ENCODE measurements around the gene MAGT1. TPM values are rescaled to one million over a fixed set of nuclear protein-coding genes. Genes with fewer than 3 reads are reported as not detected.
"Not testable (repeated sequence)": the region's sequence is repeated elsewhere in the genome, so short reads cannot be mapped to it uniquely, and the experiment has no call there.

Gene MAGT1
- 60.4 TPM for total RNA-seq

DNA sequence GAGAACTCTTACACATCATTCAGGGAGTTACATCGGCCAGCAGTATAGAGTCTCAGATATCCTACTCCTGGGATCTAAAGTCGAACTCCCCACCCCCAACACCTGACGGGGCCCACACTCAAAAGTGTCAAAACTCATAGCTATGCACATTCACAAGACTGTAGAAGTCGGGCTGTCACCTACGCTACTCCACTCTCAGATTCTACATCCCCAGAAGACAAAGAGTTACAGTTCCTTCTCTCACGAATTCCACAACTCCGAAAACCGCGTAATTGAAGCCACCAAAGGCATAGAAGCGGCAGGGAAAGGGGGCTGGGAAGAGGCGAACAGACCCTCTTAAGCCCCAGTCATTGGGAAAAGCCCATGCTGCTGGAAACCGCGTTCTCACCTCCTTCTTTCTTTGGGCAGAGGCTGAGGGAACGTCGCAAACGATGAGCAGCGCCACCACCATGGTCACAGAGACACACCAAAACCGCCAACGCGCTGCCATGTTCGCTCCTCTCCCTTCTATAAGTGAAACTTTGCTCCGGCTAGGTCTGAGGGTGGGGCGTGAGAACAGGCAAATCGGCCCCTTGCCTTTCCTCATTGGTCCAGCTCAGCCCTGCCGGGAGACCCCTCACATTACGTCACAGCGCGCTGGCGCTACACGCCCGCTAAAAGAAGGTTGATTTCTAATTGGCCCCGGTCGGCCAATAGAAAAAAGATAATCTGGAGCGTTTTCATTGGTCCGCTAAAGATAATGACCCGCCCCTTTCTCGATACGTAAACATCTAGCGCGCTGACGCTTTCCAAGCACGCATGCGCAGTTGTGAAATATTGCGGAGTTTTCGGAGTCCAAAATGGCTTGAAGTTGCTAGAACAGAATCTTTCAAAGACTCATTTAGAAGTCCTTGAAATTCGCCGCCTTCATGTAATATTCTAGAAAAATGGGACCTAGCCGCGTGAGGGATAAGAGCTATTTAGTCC lies at the start of gene MAGT1:
Gene MAGT1, minus strand, starts transcription at position 515 of the 966 bp plus-strand sequence. Its CDS starts 25 bp downstream, at position 490.
- peak; percentile 98 for DNase-seq

DNA sequence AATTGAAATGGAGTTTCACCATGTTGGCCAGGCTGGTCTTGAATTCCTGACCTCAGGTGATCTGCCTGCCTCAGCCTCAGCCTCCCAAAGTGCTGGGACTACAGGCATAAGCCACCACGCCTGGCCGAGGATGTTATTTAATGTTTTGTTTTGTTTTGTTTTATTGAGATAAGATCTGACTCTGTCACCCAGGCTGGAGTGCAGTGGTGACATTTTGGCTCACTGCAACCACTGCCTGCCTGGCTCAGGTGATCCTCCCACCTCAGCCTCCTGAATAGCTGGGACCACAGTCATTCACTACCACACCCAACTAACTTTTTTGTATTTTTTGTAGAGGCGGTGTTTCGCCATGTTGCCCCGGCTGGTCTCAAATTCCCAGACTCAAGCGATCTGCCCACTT lies 49.8 kb upstream of the MAGT1 start:
- DNase-seq, result not testable (repeated sequence)

DNA sequence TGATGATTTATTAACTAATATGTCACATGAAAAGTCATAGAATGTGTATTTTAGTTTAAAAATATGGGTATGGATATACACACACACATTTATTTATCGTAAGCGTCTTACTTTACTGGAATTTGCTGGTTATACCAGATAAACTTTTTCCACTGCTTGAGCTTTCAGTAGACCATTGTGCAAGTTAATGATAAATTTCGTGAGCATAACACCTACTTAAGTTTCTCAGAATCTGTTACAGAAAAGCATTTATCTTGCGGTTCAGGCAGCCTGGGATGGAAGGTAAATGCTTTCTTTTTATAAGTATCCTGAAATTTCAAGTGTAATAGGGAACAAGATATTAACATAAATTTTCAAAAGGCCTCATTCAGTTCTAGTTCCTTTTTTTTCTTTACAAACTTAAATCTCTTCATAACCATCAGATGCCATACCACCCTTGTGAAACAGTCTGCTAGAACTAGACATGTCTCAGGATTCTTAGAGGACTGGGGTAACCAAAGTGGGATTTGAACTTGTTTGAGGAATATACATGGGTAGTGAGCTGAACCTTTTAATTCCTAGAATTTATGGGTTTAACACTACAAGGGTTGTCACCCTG lies 42.9 kb upstream of the MAGT1 start:
- DNase-seq, result no peak

DNA sequence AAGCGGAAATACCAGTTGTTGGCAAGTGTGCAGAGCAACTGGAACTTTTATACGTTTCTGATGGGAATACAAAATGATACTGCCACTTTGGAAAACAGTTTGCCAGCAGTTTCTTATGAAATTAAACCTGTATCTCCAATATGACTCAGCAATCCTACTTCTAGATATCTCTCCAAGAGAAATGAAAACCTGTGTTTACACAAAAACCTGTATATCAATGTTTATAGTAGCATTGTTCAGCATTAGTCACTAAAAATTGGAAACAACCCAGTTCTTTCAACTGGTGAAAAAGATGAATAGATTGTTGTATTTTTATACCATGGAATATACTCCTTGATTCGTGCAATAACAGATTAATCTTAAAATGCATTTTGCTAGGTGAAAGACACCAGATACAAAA lies 42.1 kb upstream of the MAGT1 start:
- DNase-seq, result no peak

DNA sequence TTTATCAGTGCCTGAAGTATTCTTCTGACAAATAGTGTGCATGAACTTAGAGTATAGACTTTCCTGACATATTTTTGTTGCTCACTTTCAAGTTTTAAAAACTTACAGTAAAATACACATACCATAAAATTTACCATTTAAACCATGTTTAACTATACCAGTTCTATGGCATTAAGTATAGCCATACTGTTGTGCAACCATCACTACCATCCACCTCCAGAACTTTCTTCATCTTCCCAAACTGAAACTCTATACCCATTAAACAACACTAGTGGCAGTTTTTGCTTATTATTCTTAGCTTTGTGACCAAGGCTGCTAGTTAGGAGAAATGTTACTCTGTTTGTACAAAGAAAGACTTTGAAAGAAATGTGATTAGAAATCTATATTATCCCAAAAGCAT lies 41.1 kb upstream of the MAGT1 start:
- DNase-seq, result no peak

DNA sequence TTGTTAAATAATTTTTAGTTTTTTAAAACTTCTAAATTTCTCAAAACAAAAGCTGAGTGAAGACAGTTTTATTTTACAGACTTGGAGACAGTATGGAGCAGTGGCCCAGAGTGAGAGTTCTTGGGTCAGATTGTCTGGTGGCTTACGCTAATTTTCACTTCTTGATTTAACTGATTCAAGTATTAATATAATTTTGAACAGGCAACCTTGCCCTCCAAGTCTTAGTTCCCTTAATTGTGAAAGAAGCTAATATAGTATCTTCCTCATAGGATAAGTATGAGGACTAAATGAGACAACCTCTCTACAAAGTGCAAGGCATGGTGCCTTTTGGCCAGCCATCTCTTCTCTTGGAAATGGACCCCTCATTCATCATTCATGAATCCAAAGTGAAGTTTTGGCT lies 40.7 kb upstream of the MAGT1 start:
- no peak for DNase-seq

DNA sequence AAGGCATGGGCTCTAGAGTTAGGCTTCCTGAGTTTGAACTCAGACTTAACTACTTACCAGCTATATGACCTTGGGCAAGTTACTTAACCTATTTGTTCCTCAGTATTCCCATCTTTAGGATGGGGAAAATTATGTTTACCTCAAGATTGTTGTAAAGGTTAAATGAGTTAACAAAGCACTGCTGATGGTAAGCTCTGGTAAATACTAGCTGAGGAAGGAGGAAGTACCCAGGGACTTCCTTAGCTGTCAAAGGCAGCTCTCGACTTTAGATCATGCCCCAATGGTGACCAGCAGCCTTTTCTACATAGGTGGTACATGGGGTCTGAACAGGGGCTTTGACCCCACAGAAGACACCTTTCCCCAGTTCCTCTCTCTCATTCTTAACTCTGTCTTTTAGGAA lies 35.3 kb upstream of the MAGT1 start:
- DNase-seq, result no peak

DNA sequence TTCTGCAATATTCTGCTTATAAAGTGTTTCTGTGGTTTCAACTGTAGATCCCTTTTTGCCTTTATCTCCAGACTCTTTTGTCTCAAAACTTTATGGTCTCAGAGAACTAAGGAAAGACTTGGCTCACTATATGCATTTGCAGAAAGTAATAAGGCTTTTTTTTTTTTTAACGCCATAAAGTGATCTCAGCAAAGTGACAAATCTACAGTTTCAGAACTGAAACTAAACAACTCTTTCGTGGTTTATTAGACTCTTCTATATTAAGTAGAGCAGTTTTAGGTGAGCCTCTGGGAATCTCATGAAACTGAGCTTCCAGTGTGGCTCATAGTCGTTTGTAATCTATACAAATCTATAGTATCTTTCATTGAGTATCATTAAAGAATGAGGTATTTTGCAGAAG lies 30.5 kb upstream of the MAGT1 start:
- DNase-seq, result no peak

DNA sequence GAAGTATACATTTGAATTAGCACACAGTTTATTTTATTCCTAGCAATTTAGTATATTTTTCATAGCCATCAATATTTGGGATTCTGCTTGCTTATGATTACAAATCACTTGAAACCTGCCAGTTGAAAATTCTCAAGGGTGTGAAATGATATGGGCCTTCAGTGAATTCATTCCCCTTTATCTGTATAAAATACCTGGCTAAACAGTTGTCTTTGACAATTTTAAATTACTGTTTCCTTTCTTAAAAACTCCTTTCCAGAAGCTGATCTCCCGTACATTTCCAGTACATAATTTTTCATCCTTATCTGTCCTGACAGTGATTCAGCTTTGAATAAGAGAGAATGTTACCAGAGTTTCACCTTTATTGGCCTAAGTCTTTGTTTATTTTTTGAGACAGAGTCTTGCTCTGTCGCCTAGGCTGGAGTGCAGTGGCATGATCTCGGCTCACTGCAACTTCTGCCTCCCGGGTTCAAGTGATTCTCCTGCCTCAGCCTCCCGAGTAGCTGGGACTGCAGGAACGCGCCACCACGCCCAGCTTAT lies 29.2 kb upstream of the MAGT1 start:
- DNase-seq, result no peak

DNA sequence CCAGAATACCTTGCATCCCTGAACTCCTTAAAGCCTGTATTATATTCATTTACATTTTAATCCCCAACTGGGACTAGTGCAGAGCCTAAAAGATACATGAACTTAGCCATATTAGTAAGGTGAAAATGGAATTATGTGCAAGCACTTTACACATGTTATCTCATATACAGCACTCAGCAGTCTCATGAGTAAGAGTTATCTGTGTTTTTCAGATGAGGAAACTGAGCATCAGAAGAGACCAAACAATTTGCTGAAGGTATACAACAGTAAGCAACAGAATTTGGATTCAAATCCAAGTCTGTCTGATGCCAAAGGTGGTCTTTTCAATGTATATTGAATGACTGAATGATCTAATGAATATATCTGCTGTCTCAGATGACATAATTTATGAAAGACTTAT lies 27.6 kb upstream of the MAGT1 start:
- DNase-seq, result no peak

DNA sequence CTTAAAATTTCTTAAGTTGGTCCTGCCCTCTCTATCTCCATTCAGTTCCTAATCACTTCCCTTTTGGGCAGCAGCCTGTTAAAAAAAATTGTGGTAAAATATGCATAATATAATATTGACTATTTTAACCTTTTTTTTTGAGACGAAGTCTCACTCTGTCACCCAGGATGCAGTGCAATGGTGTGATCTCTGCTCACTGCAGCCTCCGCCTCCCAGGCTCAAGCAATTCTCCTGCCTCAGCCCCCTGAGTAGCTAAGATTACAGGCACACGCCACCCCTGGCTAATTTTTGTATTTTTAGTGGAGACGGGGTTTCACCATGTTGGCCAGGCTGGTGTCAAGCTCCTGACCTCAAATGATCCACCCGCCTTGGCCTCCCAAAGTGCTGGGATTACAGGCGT lies 24.1 kb upstream of the MAGT1 start:
- not testable (repeated sequence) for DNase-seq

DNA sequence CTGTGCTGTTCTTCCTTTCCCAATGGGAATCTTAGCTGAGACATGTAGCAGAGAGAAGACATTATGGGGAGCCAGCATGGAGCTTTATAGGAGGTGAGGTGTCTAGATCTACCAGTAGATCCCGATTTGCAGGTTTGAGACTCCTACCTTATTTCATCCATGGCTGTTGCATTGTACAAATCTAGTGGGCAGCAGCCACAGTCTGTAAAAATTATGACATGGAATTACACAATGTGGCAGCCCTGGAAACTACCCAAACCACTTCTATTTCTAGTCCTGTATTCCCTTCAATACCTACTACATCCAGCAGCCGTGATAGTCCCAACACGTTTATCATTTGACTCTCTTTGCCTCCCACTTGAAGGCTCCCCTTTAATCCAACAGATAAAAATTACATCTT lies 23.3 kb upstream of the MAGT1 start:
- no peak for DNase-seq

DNA sequence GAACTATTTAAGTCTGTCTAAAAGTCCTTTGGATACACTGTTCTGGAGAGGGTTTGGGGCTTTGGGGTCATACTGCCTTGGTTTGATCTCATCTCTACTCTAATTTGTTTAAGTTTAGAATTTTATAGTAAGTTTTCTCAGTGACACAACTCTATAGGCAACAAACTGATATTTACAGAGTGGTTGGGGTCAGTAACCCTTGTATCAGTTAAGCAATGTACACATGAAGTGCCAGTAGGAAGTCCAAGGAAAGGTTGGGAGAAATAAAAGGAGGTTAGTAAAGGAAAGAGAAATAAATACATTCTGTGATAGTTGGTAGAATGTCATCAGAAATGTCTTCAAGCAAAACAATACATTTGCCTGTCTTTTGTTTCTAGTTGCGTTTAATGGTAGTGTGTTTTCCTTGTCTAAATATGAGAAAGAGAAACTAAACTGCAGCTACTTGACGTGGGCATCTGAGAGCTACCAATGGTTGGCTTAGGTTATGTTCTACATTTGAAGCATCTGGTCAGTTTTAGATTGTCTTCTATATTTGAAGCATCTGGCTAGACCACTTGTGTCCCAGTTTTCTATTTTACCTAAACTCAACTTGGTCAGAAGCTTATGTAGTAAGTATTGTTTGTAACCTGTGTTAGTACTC lies 22.2 kb upstream of the MAGT1 start:
- DNase-seq, result no peak

DNA sequence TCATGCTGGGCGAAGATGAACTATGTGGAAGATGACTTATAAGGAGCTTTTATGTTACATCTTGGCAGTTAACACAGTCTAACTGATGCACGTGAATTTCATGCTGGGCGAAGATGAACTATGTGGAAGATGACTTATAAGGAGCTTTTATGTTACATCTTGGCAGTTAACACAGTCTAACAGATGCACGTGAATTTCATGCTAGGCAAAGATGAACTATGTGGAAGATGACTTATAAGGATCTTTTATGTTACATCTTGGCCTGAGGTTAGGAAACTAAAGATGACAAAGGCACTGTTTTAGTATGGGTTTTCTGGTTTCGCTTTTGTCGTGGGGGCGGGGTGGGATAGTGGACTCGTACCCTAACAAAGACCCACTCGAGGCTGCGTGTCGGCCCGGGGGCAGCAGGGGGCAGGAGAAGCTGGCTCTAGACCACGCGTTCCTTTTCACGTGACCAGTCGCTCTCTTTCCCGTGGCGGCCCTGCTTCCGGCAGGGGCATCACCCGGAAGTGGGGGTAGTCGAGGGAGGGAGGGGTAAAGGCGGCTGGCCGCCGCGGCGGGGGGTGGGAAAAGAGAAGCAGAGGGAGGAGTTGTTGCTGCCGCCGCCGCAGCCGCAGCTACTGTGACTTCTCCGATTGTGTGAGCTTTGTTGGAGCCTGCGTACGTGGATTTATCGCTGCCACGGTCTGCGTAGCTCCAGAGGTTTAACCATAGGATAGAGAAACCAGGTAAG lies 15.0 kb upstream of the MAGT1 start, which contains the start of gene ATP7A:
Gene ATP7A, plus strand, starts transcription at position 586 of the 733 bp plus-strand sequence. CDS start 60,949 bp downstream, outside the sequence.
- peak; percentile 93 for DNase-seq

DNA sequence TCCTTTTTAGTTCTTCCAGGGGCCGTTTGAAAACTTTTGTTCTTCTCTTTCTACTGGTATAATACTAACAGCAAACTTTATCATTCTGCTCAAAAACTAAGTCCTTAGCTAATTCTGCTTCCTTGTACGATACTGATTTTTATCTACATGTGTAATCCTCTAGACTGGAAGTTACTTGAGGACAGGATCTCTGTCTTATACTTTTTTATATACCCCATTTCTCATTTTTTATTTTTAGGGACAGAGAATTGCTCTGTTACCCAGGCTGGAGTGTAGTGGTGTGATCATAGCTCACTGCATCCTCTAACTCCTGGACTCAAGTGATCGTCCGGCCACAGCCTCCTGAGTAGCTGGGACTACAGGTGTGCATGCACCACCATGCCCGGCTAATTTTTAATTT lies 6.3 kb upstream of the MAGT1 start:
- no peak for DNase-seq

DNA sequence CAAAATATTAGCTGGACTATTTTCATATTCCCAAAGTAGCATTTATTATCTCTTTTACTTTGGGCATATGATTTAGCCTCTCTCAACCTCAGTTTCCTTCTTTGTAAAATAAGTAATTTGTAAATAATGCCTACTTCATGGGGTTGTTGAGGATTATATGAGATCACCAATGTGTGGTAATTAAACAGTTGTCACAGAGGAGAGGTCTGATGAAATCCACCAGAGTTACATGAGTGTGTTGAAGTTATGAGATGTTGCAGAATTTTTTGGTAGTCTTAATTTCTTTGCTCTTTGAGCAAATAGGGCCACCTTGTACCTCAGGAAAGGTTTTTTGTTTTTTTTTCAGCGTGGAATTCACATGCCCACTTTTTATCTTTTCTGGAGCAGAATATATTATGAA lies 5.5 kb upstream of the MAGT1 start:
- no peak for DNase-seq

DNA sequence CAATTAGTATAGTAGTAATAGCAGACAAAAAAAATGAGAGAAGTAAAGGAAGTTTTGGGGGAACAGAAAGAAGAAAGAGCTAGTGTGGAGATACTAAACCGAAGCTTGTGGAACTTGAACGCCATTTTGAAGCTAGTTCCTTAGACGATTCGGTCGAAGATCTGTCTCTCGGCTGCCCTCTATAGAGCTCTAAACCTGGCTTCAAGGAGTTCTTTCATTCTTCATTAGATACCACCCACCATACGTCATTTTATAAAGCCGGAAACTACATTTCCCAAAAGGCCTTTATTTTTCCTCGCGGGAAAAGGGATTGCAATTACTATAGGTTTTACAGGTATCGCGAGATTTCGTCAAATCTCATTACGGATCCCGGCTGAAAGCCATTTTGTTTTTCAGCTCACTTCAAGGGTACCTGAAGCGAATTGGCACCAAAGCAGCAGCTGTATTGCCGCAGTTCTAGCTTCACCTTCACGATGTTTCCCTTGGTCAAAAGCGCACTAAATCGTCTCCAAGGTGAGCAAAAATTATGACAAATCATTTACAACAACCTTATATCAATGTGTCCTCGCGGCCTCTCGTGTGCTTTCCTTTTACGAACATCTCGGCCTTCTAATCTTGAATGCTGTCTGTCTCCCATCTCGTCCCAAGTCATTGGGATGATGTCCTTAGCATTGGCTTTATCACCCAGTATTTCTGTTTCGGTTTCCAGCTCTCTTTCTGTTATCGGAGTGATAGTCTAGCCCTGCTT lies 4.0 kb upstream of the MAGT1 start, which contains the start of gene COX7B:
Gene COX7B, plus strand, starts transcription at position 388 of the 748 bp plus-strand sequence. Its CDS starts 86 bp downstream, at position 474.
- DNase-seq, result peak; percentile 98

DNA sequence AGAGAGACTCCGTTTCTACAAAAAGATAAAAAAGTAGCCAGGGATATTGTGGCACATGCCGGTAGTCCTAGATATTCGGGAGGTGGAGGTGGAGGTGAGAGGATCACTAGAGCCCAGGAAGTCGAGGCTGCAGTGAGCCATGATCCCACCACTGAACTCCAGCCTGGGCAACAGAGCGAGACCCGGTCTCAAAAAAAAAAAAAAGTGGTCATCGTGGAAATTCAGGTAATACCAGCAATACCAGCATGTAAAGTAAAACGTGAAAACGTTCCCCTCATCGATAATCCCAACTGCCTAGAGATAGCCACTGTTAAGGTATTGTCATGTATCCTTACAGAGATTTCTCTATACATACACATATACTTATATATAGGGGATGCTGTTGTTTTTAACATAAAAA lies 1.5 kb downstream of the MAGT1 start:
- no peak for DNase-seq

DNA sequence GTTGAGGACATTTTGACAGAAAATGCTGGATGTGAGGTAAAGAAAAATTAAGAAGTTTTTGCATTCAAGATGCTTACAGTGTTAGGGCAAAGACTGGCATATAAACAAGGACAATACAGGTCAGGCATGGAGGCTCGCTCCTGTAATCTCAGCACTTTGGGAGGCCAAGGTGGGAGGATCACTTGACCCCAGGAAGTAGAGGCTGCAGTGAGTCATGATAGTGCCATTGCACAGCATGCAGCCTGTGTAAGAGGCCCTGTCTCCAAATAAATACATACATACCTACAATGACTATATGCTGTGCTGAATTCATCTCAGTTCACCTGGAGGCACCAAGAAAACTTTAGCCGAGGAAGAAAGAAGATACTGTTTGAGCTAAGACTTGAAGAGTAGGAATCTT lies 2.3 kb downstream of the MAGT1 start:
- DNase-seq, result no peak

DNA sequence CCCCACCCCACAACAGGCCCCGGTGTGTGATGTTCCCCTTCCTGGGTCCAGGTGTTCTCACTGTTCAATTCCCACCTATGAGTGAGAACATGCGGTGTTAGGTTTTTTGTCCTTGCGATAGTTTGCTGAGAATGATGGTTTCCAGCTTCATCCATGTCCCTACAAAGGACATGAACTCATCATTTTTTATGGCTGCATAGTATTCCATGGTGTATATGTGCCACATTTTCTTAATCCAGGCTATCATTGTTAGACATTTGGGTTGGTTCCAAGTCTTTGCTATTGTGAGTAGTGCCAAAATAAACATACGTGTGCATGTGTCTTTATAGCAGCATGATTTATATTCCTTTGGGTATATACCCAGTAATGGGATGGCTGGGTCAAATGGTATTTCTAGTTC lies 13.8 kb downstream of the MAGT1 start:
- not testable (repeated sequence) for DNase-seq

DNA sequence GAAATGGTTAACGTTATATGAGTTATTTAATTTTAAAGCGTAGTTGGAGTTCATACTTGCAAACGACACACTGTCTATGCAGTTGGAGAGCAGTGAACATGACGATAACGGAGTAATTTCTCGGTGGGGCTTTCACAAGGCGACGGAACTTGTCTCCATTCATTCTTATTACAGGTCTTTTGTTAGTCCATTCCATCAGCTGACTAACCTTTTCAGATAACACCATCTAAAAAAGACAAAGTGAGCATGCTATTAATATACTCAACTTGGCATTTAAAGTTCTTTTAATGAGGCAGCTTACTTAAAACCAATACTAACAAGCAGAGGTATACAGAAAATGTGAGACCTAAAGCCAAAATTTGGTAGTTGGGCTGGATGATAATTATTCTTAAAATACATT lies 19.9 kb downstream of the MAGT1 start:
- no peak for DNase-seq
